GM04503 (cell line): ENCODE results near the gene MSRB2.

ENCODE experiments used
- DNase-seq: peaks from one replicate; pipeline ENCODE4 v3.0.0-alpha.2; 2012; ENCODE audit warnings: low read depth

Gene MSRB2

GRCh38 chr10:23111517-23112286, 16.3 kb downstream of the MSRB2 start:
- no peak for DNase-seq

GRCh38 chr10:23114228-23114850, 19.0 kb downstream of the MSRB2 start:
- DNase-seq: no peak

GRCh38 chr10:23116486-23117205, 21.3 kb downstream of the MSRB2 start:
- no peak for DNase-seq

- no peak for DNase-seq
Measured at GRCh38 chr10:23120001-23120934, 24.9 kb downstream of the MSRB2 start.

- DNase-seq: no peak
Measured at GRCh38 chr10:23121135-23121534, 25.8 kb downstream of the MSRB2 start.

GRCh38 chr10:23136462-23136861, 41.1 kb downstream of the MSRB2 start:
- DNase-seq: no peak

- no peak for DNase-seq
Measured at GRCh38 chr10:23139677-23140076, 44.3 kb downstream of the MSRB2 start.

- DNase-seq: no peak
Measured at GRCh38 chr10:23141995-23142394, 46.6 kb downstream of the MSRB2 start.

- no peak for DNase-seq
Measured at GRCh38 chr10:23146258-23146657, 50.9 kb downstream of the MSRB2 start.

- no peak for DNase-seq
Measured at GRCh38 chr10:23147035-23147434, 51.7 kb downstream of the MSRB2 start.

- DNase-seq: no peak
Measured at GRCh38 chr10:23148214-23148613, 52.8 kb downstream of the MSRB2 start.

- DNase-seq: no peak
Measured at GRCh38 chr10:23150091-23150490, 54.7 kb downstream of the MSRB2 start.

- no peak for DNase-seq
Measured at GRCh38 chr10:23150610-23151009, 55.2 kb downstream of the MSRB2 start.

GRCh38 chr10:23151071-23151470, 55.7 kb downstream of the MSRB2 start:
- no peak for DNase-seq

- no peak for DNase-seq
Measured at GRCh38 chr10:23155169-23155568, 59.8 kb downstream of the MSRB2 start.

- DNase-seq: no peak
Measured at GRCh38 chr10:23156447-23157150, 61.2 kb downstream of the MSRB2 start.

- DNase-seq: no peak
Measured at GRCh38 chr10:23157239-23157681, 61.9 kb downstream of the MSRB2 start.

- DNase-seq: no peak
Measured at GRCh38 chr10:23157691-23158369, 62.5 kb downstream of the MSRB2 start.

- no peak for DNase-seq
Measured at GRCh38 chr10:23158370-23158769, 63.0 kb downstream of the MSRB2 start.

- no peak for DNase-seq
Measured at GRCh38 chr10:23171232-23171876, 76.0 kb downstream of the MSRB2 start.
